OCI-LY3 (cell line): ENCODE results near the gene SLC16A4.

Source experiments
- EZH2phosphoT487 ChIP-seq: fragments of 200-600 bp; shearing (Covaris generic); IDR thresholded peaks from 2 replicates; pipeline ENCODE4 v1.6.1; 2018; ENCODE audit warnings: antibody characterized with exemption, mixed run types, low read depth
- TF ChIP-seq, protein P1 (sequence below): fragments of 200-600, 300-600 bp; sonication (generic); IDR thresholded peaks from 2 replicates; pipeline ENCODE4 v1.5.1; 2014; ENCODE audit warnings: antibody characterized with exemption, low read length, low read depth

GRCh38 chr1:110328700-110329099 lies 62.1 kb downstream of the SLC16A4 start:
- TF ChIP-seq, protein P1, sequence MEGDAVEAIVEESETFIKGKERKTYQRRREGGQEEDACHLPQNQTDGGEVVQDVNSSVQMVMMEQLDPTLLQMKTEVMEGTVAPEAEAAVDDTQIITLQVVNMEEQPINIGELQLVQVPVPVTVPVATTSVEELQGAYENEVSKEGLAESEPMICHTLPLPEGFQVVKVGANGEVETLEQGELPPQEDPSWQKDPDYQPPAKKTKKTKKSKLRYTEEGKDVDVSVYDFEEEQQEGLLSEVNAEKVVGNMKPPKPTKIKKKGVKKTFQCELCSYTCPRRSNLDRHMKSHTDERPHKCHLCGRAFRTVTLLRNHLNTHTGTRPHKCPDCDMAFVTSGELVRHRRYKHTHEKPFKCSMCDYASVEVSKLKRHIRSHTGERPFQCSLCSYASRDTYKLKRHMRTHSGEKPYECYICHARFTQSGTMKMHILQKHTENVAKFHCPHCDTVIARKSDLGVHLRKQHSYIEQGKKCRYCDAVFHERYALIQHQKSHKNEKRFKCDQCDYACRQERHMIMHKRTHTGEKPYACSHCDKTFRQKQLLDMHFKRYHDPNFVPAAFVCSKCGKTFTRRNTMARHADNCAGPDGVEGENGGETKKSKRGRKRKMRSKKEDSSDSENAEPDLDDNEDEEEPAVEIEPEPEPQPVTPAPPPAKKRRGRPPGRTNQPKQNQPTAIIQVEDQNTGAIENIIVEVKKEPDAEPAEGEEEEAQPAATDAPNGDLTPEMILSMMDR, result no peak
- TF ChIP-seq EZH2phosphoT487, result no peak
